GM19467 (cell line): ENCODE measurements around the gene CDK5R1.
A peak's percentile ranks its signal among the peaks of the same experiment; 100 is the strongest.

ENCODE experiments used
- ATAC-seq: cut with Tn5 transposase; IDR thresholded peaks from one replicate; pipeline ENCODE4 v1.9.1; 2021; ENCODE audit warnings: mild to moderate bottlenecking, moderate library complexity; ENCODE audit not compliant: unreplicated experiment

CDK5R1 gene

DNA sequence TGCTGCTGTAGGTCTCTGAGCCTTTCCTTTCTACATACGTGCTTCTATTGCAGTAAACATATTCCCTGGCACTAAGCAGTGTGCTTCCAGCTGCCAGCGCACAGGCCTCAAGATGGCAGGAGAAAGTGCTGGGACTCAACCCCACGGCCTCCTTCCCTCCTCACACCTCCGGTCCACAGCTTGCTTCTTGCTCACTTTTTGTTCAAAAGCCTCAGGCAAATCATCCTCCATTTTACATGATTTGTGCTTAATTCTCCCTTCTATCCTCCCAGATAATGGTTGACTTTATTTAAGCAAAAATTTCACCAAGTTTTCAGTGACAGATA lies 5.4 kb downstream of the CDK5R1 start:
- no peak for ATAC-seq

DNA sequence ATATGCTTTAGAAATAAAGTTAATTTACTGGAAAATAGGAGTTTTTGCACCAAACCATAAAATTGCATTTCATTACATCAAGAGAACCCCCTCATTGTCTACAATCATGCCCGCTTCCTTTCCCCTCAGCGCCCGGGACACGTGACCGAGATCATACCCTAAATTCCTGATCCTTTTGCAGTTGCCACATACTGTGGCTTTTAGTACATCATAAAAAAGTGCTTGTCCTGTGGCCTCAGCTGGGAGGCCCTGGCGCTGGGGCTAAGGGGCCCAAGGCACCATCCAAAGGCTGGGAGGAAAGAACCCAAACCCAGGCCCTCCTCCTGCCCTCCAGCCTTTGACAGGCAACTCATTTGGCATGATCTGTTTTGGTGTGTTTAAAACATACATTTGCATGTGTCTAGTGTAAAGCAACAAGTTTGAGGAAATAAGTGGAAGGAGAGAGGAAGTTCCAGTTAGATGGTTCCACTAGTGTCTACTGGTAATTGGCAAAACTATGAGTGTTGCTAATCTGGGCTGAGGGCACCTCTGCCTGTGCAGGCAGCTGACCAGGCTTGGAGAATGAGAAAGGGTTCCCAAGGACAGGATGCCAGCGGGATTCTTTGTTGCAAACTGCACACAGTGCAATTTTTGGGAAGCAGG lies 6.0 kb downstream of the CDK5R1 start:
- ATAC-seq = no peak

DNA sequence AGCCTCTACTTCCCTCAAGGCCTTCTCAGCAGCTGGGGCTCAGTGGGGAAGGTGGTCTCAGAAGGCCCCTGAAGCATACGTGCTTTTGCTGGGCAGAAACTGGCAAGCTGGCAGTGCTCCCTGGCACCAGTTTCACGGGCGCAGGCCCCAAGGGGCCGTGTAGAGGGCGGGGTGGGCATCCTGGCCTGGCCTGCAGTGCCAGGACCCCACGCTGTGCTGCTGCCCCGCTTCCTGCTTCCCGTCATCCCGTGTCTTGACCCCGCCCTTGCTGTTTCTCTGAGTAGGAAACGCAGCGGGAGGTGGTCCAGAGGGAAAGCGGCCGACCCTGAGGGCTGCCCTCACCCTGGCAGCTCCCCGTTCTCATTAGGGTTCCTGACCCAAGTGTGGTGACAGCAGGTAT lies 6.8 kb downstream of the CDK5R1 start:
- ATAC-seq = no peak

DNA sequence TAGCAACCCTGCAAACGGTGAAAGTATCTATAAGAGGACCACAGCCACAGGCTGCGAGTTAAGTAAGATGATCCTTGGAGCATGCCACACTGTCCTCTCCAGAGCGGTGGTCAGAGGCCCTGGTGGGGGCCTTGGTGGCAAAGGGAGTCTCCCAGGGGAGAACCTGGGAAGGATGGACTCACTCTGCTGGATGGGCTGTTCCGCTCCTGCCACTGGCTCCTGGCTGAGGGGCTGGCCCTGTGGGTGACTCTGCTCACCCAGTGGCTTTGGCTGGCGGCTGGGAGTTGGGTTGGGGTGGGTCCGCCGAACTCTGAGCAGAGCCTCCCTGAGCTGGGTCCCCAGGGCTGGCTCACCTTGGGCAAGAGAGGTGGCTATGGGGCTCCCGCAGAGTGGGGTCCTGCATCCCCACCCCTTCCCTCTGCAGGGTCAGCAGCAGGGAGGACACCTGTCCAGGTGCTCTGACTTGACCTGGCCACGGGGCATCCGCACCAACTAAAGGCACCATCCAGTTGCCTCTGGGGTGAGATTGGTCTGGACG lies 7.3 kb downstream of the CDK5R1 start:
- no peak for ATAC-seq

DNA sequence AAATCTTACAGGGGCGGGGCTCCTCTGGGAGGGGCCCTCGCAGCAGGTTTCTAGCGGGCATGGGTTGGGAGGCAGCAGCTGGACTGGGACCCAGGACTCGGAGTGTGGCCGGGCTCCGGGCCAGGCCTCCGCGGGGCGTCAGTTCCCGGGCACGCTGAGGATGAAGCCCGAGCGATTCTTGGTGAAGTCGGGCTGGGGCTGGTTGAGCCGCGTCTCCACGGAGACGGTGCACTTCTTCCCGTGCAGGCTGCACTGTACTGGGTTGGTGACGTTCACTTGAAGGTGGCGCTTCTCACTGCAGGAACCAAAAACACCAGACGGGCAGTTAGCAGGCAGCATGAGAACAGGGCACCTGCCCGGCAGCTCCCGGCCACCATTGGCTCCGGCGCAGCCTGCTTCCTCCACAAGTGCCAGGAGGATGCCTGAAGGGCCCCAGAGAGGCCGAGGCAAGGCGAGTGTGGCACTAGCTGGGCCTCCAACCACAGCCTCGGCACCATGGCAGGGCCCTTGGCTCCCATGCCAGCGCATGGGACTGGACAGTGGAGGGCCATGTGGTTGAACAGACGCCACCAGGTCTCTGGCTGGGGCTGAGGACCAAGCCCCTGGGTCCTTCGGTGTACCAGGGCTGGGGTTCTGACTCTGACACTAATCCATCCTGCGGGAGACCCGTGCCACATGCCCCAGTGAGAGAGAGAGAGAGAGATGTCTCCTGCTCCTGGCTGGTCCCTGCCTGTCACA lies 8.0 kb downstream of the CDK5R1 start:
- ATAC-seq = no peak

DNA sequence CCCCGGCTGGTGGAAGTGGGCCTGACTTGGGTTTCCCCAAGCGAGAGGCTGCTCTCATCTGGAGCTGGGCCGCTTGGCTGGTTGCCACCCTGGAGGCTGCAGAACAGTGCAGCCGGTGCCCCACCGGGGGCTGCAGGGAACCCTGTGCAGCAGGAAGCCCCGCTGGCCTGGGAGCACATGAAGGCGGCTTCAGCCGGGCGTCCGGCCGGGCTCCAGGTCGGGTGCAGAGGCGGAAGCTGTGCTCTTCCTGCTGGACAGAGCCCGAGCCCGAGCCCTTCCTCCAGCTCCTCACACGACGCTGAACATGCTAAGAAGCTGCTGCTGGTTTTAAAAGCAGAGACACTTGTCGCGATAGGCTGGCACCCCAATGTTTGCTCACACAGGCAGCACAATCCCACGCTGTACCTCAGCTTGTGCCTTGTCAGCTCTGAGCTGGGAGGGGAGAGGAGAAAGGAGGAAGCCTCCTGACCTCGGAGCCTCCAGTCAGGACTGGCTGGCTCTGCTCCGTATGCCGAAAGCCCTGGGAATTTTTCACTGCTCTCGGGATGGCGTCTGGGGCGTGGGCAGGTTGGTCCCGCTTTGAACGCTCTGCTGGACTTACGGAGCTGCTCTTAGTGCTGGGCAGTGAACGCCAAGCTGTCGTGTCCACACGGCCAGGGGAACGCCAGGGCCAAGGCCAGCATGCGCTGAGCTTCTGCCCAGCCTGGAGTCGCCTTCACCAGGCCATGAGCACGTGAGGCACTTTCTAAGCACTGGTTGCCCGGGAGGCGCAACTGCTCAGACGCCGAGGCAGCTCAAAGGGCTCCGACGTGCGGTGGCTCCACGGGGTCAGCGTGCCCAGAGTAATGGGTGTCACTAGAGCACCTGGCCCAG lies 8.8 kb downstream of the CDK5R1 start:
- no peak for ATAC-seq

DNA sequence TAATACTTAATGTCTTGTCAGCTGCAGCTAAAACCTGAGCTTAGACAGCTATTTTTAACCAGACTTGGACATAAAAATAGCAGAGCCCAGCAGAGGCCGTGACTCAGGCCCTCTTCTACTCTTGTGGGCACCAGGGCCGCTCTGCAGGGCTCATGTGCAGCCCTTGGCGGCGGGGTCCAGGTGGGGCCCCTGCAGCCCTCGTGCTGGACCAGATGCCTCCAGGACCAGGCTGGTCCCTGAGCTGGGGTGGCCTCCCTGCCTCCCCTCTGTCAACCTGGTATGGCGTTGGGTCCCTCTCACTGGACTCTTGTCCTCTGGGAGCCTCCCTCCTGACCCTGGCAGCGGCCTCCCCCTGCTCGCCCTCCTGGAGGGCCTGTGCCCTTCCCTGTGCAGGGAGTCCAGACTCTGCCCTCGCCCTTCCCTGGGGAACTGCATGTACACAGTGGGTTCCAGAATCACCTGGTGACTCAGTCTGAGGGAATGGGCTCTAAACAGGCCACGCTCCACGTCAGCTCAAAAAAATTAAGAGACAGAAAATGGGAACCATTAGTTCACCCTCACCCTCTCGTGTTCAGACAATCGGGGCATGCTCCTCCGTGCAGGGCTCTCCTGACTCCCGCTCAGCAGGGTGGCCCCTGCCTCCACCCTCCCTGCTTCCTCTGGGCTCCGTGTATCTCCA lies 9.7 kb downstream of the CDK5R1 start:
- no peak for ATAC-seq

DNA sequence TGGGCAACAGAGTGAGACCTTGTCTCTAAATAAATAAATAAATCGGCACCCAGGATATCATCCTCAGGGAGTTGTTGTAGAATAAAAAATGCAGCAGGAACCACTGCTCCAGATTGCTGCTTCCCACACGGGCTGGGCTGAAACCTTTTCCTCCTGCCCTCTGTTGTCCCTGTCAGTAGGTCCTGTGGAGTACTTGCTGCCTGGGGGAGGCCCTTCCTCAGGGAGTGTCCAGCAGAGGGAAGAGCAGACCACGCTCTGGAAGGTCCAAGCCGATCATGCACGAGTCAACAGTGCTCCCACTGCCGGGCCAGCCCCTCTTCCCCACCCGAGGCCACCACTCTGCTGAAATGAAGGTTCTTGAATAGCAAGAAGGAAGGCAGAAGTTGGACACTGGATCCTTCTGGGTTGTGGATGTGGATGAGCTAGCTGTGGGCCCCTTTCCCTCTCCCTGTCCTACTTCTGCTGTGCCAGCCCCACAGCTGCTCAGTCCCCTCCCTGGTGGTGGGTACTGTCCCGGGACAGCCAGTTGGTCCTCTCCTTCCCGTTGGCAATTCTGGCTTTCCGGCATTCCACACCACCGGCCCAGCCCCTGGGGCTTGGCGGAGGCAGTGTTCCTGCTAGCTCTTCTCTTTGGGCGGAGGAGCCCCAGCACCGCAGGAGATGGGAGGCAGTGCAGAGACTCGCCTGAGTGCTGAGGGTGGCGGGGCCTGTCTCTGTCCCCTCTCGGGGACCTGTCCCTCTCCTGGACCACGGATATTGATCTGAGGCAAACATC lies 10.8 kb downstream of the CDK5R1 start:
- no peak for ATAC-seq

DNA sequence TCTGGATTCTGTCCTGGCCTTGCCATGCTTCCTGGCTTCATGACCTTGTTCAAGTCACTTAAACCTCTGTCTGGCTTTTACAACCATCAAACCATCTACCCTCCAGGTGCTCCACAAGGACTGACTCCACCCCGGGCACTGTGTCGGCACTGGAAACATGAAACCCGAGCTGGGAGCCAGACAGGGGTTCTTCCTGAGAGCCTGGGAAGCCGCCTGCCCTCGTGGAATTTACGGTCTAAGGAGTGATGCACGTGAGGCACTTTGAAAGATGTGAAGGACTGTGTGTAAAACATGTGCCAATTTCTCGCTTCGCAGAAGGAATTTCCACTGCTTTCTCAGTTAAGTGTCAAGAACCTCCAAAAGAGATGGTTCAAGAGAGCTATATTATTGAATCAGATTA lies 11.6 kb downstream of the CDK5R1 start:
- ATAC-seq = no peak

DNA sequence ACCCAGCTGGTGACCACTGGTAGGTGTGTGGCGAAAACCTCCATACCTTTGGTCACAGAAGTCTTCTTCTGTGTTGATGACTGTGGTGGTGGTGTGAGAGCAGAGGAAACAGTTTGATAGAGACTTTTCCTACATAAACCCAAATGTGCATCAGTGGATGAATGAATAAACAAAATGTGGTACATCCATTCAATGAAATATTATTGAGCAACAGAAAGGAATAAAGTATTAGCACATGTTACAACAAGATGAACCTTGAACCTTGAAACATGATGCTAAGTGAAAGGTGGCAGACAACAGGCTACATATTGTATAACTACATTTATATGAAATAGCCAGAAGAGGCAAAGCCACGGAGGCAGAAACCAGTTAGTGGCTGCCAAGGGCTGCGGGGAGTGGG lies 15.2 kb downstream of the CDK5R1 start:
- ATAC-seq = no peak

DNA sequence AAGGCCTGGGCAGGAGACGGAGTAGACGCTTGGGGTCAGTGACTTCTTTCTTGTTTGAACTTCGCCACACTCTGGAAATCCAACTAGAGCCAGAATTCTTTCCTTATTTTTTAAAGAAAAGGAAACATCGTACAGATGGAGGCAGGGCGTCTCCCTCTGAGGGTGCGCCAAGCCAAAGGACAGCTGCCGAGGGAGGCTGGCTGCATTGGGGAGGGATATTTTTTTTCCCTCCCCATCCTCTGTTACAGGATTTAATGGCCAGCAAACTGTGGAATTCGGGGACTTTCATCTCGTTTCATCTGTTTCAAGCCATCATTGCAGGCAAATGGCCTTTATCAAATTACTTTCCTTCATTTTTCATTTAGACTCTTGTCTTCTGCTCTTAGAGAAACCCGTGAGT lies 15.9 kb downstream of the CDK5R1 start:
- ATAC-seq = no peak

DNA sequence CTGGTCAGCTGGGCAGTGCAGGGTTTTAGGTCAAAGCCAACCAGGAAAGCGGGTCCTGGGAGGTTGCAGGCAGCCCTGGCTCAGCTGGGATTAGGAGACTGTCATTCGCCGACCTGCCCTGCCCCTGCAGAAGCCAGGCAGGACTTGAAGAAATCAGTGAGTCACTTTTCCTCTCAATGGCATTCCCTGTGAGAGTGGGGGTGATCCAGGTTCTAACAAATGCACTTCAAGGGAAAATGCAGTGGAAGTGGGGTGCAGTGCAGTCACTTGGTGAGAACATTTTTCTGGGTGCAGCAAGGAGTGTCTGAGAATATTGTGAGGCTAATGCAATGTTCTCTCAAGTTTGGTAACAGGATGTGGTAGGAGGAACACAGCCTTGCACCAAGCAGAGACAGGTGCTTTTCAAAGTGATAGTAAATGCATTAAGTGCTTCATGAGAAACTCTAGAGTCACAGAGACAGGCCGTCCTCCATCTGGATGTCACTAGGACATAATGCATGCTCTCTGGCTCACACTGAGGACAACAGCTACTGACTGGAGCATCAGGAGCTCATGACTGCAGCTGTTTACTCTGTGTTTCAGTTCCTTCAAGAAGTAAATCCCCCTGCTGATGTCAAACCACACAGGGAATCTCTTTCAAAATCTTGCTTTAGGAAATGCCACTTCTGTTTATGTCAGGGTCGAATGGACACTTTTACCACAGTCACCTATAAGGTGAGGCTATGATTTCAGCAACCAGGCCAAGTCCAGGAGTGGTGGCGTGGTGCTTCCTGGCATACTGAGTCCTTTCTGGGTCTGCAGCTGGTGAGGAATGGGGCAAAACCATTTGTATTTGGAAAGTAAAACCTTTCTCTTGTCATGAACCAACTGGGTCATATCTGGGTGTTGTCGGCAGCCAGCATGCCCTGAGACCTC lies 16.7 kb downstream of the CDK5R1 start:
- ATAC-seq = peak; percentile 85

DNA sequence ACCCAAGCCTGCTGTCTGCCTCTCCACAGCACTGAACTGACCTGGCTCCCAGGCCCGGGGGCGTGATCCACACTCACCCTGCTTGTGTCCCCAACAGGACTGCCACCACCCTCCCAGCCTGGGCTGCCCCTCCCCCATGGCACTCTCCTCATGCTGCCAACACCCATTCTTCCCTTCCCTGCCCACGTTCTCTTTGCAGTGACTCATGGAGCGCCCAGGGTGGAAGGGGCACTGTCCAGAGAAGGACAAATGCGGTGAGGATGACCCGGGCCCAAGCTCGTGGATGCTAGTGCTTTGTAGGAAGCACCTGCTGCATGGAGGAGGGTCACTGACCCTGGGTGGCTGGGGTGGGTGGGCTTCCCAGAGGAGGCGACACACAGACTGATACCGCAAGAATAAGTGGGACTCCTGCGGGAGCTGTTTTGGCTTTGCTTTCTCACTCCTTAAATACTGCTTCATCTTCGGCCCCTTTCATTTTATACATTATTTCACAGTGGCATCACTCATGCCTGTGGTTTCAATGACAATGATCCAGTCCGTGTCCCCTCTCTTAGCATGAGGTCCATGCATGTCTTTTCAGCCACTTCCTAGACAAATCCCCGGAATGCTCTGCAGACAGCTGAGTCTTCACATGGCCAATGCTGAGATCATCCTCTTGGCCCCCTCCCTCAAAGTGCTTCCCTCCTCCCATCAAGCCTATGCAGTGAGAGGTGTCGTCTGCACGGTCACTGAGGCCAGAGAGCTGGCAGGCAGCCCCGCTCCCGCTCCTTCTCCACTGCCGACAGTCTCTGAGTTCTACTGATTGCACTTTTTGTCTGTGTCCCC lies 17.6 kb downstream of the CDK5R1 start:
- ATAC-seq = no peak

DNA sequence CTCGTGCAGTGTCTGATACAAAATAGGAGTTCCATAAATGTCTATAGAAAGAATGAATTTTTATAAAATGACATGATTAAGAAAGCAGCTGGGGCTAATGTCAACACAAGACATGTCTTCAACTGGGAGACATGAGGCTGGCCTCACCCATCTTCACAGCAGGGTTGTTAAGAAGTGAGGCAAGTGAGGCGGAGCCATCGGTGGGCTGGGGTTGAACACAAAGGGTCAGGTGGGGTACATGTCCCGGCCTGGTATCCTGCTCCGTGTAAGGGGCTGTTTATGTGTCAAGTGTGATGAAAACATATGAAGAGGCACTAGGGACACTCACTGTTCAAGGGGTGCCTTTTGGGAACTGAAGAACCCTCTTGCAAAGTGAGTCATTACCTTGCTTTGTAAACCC lies 22.1 kb downstream of the CDK5R1 start:
- no peak for ATAC-seq

DNA sequence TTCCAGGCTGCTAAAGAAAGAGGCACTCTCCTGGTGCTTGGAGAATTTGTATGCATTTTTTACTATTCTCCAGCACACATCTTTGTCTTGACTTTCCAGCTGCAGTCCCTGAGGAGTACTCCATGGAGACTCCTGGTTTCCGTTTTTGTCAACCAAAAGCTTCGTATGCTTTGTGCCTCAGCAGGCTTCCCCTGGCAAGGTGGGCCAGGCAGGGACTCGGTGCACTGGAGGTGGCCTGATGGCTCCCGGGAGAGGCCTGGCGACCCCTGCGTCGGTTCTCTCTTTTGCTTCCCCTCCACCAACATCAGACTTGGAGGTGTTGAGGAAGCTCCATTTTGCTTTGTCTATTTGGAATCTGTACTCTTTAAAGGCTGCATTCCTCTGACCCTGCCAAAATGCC lies 23.7 kb downstream of the CDK5R1 start:
- no peak for ATAC-seq

DNA sequence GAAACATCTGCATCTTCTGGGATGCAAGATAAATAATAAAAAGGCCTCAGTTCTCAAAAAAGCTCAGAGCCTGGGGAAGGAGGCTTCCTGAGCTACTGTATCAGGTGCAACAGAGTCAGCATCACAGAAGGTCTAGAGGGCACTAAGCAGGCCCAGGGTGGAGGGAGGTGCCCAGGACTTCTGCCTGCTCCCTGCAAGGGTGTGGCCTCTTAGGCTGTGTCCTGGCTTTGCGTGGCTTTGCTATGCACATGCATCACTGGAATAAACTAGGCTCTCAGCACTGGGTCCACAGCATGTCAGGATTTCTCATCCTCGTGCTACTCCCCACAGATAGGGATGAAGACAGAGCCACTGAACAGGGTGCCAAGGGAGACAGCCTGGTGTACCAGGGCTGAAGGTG lies 25.5 kb downstream of the CDK5R1 start:
- no peak for ATAC-seq

DNA sequence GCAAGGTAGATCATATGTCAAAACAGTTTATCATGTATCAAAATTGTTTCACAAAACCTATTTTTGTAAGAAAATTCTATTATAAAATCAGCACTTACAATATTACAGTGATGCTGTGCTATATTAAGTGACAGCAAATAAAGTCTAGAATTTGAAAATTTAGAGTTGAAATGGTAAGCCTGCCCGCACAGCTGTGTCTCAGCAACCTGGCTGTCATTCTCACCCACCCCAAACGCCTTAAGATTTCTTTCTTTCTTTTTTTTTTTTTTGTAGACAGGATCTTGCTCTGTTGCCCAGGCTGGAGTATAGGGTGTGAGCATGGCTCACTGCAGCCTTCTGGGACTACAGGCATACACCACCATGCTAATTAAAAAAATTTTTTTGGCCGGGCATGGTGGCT lies 26.8 kb downstream of the CDK5R1 start:
- ATAC-seq = no peak

DNA sequence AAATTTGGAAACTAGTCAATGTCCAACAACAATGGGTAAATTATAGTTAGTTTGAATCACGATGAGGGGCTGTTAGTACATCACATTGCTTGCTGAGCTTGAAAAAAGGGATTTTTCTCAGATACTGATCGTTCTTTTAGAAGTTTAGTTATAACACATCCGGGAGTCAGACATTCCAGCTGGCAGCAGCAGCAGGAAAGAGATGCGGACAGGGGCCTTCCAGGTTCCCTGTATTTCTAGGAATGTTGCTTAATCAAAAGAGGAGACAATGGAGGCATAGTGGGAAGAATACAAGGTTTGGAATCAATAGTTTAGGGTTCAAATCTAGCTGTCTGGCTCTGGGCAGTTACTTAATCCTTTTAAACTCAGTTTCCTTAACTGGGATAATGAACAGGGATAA lies 27.8 kb downstream of the CDK5R1 start:
- no peak for ATAC-seq
